Skin epidermis (tissue), 12 donors: ENCODE data around the gene F7.
"Not testable (repeated sequence)": the region's sequence is repeated elsewhere in the genome, so short reads cannot be mapped to it uniquely, and the experiment has no call there.

Experiments
- H3K27ac ChIP-seq, 21 experiments: fragments of 200-600 bp; sonication (generic) in 11 of 21; one replicate each; pipeline ENCODE4 v1.5.0; 2020; ENCODE audit warnings: mild to moderate bottlenecking in 3 of 21, inconsistent platforms in 2 of 21, moderate library complexity in 2 of 21
- H3K4me3 ChIP-seq, 7 experiments: fragments of 200-600 bp; sonication (generic) in 2 of 7; one replicate each; pipeline ENCODE4 v1.5.0; 2020; ENCODE audit warnings: inconsistent platforms in 2 of 7, mild to moderate bottlenecking in 2 of 7, moderate library complexity in 1 of 7

F7 gene

DNA sequence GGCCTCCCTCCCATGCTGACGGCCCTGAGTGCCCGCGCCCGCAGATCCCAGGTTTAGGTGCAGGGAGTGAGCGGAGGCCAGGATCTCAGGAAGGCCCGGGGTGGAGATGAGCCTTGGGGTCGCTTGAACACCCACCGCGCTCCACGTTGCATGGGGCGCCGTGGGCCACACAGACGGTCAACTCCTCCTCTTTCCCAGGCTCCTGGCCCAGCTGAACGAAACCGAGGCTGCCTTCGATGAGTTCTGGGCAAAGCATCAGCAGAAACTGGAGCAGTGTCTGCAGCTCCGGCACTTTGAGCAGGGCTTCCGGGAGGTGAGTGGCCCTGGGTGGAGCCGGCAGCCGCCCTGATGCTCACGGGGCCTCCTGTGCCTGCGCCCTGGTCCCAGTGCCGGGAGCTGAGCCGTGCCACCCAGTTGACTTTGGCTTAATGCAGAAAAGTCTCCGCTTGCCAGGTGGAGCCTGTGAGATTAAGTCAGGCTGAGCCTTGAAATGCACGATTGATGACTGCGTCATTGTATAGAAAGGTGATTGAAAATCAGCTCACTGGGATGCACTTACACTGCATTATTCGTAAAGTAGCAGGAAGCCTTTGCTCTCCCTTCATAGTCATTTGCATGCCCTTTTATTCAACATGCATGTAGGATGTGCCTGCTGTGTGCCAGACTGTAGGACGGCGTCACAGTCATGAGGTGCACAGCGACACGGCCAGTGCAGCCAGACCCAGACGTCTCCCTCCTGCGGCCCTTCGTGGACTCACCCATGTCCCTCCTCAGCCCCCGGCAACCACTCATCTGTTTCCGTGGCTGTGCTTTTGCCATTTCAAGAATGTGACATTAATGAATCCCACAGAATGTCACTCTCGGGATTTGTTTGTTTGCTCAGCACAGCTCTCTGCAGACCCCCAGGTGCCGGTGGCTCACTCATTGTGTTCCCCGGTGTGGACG lies 35.5 kb upstream of the F7 start:
- Histone ChIP-seq H3K27ac (no peak overlapping the region), H3K4me3 (no peak overlapping the region)

DNA sequence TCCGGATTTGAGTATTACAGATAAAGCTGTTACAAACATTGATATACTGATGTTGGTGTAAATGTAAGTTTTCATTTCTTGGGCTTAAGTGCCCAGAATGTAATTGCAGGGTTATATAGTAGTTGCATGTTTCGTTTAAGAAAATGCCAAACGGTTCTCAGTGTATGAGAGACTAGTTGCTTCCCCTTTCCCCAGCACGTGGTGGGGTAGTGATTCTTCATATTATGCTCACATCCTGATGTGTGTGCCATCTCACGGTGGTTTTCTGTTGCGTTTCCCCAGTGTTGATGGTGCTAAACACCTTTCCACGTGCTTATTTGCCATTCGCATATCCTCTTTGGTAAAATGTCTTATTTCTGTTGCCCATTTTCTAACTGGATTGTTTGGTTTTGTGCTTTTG lies 34.7 kb upstream of the F7 start:
- no peak overlapping the region for H3K27ac ChIP-seq

DNA sequence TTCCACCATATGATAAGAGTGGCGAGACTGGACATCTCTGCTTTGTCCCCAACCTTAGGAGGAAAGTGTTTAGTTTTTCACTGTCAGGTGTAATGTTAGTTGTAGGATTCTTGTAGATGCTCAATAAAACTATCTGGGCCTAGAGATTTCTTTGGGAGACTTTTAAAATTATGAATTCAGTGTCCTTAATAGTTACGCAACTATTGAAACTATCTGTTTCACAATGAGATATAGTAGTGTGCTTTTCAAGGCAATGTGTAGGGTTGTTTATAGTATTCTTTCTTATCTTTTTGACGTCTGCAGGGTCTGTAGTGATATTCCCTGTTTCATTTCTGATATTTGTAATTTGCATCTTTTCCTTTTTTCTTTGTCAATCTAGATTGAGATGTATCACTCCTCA lies 33.2 kb upstream of the F7 start:
- no peak overlapping the region for H3K27ac ChIP-seq
- no peak overlapping the region for H3K4me3 ChIP-seq

More for the DNA sequence above, 34.7 kb upstream of the F7 start:
- no peak overlapping the region for H3K4me3 ChIP-seq

DNA sequence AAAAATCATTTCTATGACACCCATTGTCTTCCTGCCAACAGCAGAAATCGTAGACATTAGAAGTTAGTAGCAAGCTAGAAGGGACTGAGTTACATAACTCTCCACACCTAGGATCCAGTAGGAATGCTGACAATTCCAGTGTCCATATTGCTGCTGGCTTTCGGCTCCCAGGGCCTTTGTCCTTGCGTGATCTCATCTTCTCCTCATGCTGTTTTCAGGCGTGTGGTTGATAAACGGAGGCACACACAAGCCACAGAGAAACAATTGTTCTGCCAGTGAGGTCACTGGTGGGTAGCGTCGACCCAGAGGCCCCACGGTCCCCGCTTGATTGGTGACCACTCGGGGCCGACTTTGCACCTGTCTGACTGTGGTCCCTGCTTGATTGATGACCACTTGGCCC lies 31.6 kb upstream of the F7 start:
- H3K4me3 ChIP-seq, result no peak overlapping the region
- H3K27ac ChIP-seq, result no peak overlapping the region

DNA sequence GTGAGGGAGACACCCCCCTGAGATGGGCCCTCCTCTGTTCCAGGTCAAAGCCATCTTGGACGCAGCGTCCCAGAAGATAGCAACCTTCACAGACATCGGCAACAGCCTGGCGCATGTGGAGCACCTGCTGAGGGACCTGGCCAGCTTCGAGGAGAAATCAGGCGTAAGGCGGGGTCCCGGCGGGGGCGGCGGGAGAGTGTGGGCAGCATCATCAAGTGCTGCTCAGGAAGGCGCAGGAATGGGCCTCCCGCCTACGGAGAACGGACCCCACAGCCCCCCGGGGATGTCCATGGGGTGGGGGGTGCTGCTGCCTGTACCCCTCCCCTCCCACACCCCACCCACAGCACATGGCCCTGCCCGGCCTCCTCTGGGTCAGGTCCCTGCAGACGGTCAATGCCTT lies 31.2 kb upstream of the F7 start:
- H3K27ac ChIP-seq, result no peak overlapping the region
- H3K4me3 ChIP-seq, result no peak overlapping the region

DNA sequence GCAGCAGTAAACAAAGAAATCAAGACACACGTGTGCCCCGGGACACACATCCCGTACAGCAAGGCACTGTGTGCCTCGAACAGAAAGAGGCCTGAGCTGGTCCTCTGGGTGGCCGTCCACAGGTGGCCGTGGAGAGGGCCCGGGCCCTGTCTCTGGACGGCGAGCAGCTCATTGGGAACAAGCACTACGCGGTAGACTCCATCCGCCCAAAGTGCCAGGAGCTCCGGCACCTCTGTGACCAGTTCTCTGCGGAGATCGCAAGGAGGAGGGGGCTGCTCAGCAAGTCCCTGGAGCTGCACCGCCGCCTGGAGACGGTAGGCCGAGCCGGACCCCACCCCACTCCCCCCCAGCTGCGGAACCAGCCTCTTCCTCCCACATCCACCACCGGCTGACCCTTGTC lies 30.7 kb upstream of the F7 start:
- Histone ChIP-seq H3K27ac (no peak overlapping the region), H3K4me3 (no peak overlapping the region)

DNA sequence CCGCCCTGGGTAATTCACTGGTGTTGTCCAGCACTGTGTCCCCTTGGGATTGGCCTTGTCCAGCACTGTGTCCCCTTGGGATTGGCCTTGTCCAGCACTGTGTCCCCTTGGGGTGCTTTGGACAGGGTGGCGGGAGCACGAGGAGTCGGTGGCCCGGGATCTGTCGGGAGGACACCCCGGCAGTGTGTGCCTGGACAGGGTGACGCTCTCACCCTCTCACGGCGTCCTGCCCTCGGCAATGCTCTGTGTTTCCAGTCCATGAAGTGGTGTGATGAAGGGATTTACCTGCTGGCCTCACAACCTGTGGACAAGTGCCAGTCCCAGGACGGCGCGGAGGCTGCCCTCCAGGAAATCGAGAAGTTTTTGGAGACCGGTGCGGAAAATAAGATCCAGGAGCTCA lies 29.9 kb upstream of the F7 start:
- H3K27ac ChIP-seq, result no peak overlapping the region
- no peak overlapping the region for H3K4me3 ChIP-seq

DNA sequence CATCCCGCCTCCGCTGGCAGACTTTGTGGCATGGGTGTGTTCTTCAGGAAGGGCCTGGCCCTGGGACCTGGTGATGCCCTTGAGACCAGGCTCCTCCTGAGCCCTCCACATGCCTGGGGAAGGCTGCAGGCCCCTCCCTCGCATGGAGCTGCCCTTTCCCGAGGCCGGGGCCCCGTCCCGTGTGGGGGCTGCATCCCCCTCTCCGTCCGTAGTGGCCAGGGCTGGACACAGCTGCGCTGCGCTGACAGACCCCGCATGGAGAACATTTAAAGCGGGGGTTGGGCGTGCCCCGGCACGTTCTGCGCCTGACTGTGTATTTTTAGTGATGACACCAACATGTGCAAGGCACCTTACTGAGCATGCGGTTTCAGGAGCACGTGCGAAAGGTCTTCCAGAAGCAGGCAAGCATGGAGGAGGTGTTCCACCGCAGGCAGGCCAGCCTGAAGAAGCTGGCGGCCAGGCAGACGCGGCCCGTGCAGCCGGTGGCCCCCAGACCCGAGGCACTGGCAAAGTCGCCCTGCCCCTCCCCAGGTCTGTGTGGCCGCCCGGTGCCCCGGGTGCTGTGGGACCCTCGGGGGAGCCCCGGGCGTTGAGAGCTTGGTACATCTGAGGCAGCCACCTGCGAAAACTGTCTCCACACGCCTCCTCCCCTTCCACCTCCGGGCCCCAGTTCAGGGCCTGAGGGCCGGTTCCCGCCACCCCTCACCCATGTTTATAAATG lies 28.8 kb upstream of the F7 start:
- Histone ChIP-seq H3K4me3 (no peak overlapping the region), H3K27ac (no peak overlapping the region)

DNA sequence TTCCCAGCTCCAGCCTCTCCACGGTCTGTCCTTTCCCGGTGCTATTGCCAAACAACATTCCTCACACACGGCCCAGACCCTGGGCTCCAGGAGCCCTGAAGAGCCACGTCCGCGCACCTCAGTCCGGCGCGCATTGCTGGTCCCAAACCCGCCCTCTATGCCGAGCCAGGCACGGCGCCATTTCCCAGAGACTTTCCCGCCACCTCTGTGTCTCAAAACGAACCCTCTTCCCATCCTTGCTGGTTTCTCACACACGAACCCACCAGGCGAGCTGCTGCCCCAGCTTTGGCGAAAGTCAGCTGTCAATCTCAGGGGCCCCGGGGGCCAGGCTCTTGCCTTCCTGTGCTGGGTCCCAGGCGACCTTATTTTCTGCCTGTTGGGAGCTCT lies 28.0 kb upstream of the F7 start:
- no peak overlapping the region for H3K27ac ChIP-seq
- no peak overlapping the region for H3K4me3 ChIP-seq

DNA sequence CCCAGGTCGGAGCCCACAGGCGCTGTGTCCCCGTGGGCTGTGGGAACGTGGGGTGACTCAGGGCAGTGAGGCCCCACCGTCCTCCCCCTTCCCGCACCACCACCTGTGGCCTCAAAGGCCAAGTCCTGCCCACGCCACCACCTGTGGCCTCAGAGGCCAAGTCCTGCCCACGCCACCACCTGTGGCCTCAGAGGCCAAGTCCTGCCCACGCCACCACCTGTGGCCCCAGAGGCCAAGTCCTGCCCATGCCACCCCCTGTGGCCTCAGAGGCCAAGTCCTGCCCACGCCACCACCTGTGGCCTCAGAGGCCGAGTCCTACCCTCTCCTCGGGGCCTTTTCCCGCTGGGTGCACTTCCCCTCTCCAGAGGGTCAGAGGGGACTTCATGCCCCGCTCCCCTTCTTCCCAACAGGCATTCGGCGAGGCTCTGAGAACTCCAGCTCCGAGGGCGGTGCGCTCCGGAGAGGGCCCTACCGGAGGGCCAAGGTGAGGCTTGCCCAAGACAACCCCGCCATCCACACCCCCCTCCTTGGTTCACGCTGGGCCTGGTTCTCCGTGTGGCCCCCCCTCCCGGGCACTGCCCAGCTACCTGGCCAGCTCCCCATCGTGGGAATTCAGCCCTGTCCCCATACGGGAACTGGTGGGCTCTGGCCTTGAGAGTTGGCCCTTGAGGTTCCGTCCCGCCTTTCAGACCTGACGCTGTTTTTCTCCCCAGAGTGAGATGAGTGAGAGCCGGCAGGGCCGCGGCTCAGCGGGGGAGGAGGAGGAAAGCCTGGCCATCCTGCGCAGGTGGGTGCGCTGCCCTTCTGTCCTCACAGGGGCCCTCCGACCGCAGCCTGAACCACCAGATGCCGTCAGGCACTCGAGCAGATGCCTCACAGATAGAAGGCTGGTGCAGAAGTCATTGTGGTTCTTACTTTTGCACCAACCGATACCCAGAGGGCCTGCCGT lies 27.4 kb upstream of the F7 start:
- H3K4me3 ChIP-seq, result no peak overlapping the region
- no peak overlapping the region for H3K27ac ChIP-seq

DNA sequence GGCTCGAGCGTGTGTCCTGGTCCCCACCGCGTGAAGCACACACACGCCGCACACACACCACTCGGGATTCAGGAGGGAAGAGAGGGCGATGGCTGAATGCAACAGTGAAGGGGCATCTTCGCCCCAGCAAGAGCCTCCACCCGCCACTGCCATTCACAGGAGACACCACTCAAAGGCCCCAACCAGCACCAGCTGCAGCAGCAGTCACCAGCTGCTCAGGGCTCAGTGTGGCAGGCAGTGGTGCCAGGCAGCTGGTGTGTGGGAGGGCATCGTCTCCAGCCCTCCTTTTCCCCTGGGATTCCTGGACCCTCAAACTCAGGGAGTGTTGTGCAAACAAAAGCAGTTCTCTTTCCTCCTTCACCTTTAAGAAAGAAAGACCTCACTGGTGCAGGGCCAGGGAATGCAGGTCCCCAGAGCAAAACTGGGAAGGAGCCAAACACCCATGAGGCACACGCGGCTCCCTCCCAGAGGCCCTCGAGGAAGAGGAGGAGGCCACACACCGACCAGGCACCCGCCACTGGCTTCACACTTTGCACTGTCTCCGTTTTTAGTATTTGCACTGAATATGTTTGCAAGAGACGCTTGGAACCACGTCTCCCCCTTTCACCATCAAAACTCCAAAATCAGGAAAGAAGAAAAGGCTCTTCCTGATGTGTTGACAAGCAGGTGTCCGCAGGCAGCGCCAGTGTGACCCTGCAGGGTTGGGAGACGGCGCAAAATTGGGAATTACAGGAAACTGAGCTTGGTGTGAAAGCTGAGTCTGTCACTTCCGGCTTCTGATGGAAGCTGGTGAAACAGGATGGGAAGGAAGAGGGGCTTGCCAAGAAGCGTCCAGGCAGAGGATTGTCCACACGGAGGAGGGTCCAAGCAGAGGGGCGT lies 26.4 kb upstream of the F7 start:
- no peak overlapping the region for H3K4me3 ChIP-seq
- H3K27ac ChIP-seq, result no peak overlapping the region

DNA sequence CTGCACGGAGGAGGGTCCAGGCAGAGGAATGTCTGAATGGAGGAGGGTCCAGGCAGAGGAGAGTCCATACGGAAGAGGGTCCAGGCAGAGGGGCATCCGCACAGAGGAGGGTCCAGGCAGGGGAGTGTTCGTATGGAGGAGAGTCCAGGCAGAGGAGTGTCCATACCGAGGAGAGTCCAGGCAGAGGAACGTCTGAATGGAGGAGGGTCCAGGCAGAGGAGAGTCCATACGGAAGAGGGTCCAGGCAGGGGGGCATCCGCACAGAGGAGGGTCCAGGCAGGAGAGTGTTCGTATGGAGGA lies 25.9 kb upstream of the F7 start:
- not testable (repeated sequence) for H3K4me3 ChIP-seq, H3K27ac ChIP-seq

DNA sequence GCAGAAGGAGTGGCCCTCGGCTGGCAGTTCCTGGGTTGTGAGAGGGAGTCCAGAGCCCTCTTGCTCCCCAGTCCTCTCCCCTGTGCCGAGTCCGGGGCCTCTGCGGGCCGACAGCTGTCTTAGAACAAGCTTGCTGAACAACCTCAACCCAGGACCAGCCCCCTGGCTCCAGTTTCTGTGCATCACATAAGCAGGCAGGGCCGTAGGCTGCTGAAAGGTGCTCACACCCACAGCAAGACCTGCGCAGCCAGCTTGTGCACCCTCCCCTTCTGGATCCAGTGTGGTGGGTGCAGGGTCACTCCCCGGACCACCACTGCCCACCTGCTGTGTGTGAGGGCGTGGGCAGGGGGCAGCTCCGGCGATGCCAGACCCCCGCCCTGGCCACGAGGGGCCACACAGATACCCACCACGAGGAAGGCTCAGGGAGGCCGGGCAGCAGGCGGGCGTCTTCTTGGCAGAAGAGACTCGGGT lies 25.2 kb upstream of the F7 start:
- Histone ChIP-seq H3K4me3 (no peak overlapping the region), H3K27ac (no peak overlapping the region)

DNA sequence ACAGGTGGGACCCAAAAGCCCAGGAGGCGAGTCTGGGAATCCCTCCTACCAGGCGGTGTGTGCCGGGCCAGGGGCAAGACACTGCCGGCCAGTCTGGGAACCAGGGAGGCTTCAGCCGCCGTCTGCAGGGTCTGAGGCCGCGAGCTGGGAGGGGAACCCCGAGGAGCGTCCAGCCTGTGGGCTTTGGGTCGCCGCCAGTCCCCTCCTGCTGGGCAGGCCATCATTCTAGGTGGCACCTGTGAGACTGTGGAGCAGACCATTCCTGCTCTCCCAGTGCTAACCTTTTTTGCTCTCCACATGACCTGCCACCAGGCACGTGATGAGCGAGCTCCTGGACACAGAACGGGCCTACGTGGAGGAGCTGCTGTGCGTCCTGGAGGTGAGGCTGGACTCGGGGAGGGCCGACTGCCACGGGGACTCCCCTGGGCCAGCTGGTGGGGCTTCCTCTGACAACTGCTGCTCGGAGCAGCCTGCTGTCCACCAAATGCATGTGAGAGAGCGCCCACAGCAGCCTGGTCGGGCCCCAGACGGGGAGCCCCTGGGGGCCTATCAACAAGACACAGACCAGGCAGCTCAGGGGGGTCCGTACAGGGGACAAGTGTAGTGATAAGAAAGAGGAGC lies 24.6 kb upstream of the F7 start:
- Histone ChIP-seq H3K27ac (no peak overlapping the region), H3K4me3 (no peak overlapping the region)

DNA sequence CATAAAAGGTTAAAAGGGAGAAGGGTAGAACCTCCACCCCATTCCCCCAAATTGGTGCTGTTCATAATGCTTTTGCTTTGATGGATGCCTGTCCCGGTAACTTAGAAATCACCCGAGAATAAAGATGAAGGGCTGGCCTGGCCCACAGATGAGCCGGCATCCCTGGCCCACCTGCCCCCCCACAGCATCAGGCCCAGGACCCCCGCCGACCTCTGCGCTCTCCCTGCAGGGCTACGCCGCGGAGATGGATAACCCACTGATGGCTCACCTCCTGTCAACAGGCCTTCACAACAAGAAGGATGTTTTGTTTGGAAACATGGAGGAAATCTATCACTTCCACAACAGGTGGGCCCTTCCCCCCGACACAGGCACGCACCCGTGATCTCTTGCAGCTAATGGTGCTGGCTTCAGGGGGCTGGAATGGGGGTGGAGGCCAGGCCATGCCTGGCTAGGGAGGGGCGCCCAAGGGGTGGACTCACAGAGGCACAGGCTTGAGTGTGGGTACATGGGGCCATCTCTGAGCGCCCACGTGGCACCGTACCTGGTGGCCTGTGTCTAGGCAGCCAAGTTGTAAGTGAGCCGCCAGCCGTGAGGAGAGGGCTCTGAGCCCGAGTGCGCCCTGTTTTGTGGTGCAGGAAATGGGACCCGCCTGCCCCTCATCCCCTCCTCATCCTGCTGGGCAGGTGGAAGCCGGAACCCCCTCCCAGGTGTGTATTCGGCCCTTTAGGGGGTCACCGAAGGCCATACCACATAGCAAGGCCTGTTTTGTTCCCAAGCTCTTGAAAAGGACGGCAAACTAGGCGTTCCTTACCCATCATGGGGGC lies 23.2 kb upstream of the F7 start:
- Histone ChIP-seq H3K27ac (no peak overlapping the region), H3K4me3 (no peak overlapping the region)

DNA sequence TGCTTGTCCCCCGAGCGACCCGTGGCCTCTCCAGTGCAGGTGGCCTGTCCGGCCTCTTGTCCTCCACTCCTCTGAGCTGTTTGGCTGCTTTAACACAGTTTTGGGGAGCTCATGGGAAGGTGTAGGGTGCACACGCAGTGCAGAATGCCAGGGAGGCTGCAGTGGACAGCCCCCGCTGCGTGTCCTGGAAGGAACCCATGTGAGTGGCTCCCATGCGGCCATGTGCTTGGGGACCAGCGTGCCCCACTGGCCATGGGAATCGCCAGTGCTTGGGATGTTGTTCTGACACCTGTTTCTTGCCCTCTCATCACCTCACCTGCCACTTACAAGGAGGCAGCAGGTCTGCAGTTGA lies 22.6 kb upstream of the F7 start:
- Histone ChIP-seq H3K27ac (no peak overlapping the region), H3K4me3 (no peak overlapping the region)

DNA sequence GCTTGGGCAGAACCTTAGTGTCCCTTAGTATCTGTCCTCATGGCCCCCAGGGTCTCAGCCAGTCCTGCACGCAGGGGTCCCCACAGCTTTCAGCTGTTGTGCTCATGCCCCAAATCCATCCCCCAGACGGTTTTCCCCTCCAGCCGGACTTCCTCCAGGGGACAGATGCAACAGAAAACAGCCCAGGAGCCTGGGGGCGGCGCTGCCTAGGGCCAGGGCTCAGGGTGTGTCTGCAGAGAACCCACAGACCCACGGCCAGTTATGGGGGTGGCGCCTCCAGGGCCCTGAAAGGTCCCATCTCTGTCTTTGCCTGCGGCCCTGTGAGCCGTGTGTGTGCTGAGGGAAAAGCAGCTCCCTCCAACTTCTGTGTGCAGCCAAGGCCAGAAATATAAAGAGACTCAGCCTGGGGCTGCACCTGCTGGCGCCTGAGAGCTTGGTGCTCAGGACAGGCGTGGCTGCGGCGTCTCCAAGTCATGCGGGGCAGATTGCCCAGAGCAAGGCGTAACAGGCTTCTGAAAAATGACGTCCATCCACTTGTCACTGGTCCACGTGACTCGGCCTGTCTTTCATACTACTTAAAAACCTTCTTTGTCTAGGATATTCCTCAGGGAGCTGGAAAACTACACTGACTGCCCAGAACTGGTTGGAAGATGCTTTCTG lies 22.1 kb upstream of the F7 start:
- H3K4me3 ChIP-seq, result no peak overlapping the region
- H3K27ac ChIP-seq, result peak overlapping the region in 1 of 21 experiments; percentile 25
